Measurements from ENCODE around the gene CEACAM7.

DNA sequence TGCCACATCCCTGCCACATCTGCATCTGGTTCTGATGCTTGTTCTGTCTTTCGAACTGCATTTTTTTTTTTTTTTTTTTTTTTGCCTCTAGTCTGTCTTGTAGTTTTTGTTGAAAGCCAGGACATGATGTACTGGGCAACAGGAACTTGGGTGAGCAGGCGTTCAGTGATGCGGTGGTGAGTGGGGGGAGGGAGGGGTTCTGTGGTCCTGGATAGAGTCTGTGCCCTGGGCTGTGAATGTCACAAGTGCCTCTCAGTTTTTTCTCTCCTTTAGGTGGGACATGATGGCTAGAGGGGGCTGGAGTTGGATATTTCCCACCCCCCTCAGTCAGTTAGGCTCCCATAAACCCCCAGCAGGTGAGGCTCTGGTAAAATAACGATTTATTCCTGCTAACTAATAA is 64.7 kb downstream of the CEACAM7 start:
- TF ChIP-seq, protein P1, sequence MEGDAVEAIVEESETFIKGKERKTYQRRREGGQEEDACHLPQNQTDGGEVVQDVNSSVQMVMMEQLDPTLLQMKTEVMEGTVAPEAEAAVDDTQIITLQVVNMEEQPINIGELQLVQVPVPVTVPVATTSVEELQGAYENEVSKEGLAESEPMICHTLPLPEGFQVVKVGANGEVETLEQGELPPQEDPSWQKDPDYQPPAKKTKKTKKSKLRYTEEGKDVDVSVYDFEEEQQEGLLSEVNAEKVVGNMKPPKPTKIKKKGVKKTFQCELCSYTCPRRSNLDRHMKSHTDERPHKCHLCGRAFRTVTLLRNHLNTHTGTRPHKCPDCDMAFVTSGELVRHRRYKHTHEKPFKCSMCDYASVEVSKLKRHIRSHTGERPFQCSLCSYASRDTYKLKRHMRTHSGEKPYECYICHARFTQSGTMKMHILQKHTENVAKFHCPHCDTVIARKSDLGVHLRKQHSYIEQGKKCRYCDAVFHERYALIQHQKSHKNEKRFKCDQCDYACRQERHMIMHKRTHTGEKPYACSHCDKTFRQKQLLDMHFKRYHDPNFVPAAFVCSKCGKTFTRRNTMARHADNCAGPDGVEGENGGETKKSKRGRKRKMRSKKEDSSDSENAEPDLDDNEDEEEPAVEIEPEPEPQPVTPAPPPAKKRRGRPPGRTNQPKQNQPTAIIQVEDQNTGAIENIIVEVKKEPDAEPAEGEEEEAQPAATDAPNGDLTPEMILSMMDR (IDR thresholded peaks at IDR 0.05): no peak
- no peak for TF ChIP-seq POLR2A (IDR thresholded peaks at IDR 0.05)
